Stimulated activated CD8-positive, alpha-beta memory T cell treated with anti-CD3 and anti-CD28 coated beads, Interleukin-7, amount 100 ng/mL, for 4 hours (primary cell): Measurements from ENCODE around the gene BTBD18.

Experiments used
- DNase-seq, 2 donors: peaks; one replicate each; pipeline ENCODE4 v3.0.0-alpha.2; 2020; ENCODE audit warnings: low read depth in 2 of 2

The BTBD18 gene

DNA sequence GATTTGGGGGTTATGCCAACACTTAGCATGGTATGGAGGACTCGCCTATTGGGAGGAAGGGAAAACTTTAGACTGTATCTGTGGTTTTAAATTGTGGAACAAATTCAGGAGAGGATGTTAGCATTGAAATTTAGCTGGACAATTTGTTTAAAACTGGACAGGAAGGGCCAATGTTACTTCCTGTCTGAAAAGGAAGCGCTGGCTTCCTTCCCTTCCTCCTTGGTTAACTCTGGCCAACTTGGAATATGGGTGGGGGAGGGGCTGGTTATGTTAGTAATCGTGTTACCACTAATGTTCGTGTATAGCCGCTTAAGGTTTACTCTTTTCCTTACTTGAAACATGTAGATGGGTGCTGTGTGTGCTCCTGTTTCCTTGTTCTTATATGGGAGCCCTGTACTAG is 23.9 kb upstream of the BTBD18 start:
- DNase-seq, result no peak

DNA sequence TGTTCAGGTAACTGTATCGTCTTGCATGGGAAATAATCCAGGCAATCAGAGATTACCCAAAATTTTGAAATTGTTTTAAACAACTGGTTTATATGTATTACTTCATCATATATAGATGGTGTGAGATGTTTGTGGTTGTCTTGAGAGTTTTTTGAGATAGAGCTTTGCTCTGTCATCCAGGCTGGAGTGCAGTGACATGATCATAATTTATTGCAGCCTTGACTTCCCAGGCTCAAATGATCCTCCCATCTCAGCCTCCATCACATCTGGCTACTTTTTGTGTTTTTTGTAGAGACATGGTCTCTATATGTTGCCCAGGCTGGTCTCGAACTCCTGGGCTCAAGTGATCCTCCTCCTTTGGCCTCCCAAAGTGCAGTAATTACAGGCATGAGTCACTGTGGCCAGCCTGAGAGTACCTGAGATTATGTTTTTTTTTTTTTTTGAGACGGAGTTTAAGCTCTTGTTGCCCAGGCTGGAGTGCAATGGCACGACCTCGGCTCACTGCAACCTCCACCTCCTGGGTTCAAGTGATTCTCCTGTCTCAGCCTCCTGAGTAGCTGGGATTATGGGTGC is 21.5 kb upstream of the BTBD18 start:
- DNase-seq, result no peak

DNA sequence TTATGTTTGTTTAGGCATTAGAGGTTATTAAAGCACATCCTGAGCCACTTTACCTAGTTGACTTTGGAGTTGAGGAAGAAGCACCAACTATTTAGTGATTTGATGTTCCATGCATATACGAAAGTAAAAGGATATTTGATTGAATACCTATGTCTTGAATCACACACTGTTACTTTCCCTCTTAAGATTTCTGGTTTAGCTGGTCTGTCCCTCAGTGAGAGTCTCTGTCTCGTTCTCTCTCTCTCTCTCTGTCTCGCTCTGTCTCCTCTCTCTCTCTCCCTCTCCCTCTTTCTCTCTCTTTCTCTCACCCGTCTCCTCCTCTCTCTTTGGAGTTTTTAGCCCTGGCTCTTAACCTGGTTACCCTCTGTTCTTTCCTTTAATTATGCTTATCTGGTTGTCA is 20.9 kb upstream of the BTBD18 start:
- no peak for DNase-seq

DNA sequence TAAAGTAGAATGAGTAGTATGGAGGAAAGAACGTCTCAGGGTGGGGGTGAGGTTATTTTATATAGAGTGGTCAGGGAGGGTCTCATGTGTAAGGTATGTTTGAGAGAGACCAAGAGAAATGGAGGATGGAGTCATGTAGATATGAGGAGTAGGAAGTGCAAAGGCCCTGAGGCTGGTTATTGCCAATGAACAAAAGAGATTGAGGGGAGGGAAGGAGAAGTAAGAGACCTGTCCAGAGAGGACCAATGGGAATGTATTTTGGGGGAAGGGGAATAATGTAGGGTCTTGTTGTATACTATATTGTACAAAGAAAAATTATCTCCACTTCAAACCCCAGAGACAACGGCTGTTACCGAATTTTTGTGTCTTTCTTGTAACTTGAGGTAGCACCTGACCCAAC is 19.7 kb upstream of the BTBD18 start:
- DNase-seq, result no peak

DNA sequence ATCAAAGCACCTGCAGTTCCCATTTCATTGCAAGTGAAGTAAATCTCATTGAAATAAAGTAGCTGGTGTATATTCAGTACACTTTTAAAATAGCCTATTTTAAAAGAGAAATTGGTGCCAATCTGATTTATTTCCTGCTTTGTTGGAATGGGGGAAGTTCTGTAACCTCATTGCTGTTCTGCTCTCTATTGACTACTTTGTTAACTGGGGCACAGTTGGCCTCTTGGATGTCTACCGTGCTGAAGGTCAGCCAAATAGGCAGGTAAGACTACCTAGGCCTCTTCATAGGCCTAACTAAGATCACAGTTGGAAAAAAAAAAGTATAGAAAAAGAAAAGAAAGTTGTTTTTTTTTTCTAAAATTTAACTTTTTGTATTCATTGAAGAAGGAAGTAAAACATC is 19.2 kb upstream of the BTBD18 start:
- no peak for DNase-seq

DNA sequence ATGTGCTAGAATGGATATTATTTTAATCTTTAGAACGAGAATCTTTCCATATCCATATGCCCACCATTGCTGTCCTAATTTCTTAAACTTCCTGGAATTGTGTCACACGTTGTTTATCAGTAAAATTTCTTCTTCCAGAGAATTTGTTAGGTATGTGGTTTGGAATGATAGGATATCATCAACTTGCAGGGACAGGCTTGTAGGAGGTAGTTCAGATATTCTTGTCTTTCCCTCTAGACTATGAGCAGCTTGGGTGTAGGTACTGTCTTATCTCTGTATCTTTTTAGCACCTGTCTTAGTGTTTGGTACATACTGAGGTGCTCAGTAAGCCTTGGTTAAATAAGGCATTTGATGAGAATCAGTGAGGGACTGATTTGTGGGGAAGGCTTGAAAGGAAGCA is 13.4 kb upstream of the BTBD18 start:
- DNase-seq, result no peak

DNA sequence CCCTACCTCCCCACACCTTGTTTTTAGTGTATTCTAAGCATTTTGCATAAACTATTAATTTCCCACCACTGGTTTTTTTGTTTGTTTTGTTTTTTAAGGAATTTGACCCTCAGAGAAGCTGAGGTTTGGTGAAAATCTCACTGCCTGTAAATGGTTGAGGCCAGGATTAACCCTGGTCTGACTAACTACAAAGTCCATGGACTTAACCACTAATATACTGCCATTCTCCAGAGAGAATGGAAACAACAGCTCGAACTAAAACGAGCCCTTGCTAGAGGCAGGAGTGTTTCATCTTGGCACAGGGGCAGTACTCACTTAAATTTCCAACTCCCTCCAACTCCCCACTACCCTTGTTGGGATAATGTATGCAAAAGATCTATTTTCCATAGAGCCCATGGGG is 12.9 kb upstream of the BTBD18 start:
- DNase-seq, result no peak

DNA sequence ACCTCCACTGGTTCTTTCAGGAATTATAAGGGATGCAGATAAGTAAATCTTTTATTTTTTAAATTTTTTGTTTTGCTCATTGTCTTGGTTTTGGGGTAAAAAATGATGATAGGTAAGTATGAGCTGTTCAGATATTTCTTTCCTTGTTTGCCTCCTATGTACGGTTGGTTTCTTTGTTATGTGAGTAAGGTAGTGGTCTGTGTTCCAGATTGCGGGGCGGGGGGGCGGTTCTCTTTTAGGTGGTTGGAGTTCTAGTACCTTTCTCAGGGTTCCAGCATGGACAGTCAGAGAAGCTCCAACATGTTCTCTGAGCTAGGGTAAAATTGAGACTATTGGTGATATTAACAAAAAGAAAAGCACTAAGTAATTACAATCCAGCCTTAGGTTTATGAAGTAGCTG is 12.4 kb upstream of the BTBD18 start:
- no peak for DNase-seq

DNA sequence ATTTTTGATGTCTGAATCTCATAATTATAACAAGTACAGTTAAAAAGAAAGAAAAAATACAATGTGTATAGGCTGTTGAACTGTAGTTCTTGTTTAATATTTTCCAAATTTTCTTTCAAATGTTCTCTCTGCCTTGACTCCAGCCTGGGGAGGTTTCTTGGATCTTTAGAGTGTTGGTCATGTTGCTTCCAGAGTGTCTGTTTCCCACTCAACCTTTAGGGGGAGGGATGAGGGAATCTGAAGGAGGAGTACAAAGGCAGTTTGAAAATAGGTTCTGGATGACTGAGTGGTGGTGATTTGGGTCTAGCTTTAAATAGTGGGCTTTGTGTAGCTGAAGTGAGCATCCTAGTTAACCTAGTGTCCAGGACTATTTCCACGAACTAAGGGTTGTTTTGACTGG is 11.9 kb upstream of the BTBD18 start:
- DNase-seq, result no peak

DNA sequence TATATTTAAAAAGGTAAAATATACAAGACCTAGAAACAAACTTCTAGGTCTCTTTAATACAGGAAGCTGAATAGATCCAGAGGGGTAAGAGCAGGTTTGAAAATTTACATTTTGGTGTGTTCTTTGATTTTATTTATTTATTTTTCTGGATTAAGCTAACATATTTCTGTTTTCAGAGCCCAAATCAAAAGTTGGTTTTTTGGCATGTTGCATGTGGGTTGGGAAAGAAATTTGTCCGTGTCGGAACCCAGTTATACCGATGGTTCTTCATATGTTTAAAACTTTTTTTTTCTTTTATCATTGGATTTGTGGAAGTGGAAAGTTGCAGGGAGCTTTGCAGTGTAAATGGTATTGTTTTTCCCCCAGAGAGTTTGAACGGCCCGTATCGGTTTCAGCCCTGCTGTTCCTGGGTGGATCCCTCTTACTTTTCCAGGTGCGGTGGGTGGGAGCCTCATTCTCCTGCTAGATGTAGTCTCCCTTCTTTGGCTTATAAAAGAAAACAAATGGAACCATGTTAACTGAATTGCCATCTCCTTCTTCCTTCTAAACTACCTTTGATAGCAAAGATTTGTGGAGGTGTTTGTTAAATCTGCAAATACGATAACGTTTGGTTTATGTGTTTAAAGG is 10.7 kb upstream of the BTBD18 start:
- no peak for DNase-seq

DNA sequence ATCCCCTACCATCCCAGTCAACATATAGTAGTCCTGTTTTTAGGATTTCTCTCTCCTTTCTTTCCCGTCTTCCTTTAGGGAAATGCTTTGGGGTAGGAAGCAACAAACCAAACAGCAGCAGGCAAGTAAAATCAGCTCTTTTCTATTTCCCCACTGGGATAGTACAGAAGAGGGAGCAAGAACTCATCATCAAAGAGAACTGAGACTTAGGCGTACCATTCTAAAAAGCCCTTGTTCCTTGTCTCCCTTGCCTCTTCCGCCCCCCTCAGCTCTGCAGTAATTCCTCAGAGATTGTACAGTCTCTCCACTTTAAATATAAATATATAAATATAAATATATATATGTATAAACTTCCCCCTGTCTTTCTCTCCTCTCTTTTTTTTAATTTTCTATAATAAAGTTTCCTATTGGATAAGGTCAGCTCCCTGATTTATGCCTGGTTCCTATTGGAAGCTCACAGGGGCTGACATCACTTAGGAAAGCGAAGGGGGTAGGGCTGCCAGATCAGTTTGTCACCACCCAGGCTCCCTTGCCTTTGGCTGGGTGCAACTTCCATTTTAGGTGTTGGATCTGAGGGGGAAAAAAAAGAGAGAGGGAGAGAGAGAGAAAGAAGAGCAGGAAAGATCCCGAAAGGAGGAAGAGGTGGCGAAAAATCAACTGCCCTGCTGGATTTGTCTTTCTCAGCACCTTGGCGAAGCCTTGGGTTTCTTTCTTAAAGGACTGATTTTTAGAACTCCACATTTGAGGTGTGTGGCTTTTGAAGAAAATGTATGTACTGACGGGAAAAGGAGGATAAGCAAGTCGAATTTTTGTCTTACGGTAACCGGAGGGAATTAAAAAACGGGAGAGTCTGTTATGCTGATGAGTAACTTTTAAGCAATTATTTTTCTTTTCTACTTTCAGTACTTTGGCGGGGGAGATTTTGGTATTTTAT is 9.9 kb upstream of the BTBD18 start, which contains the start of gene CTNND1:
Gene CTNND1, plus strand, starts transcription at position 502 of the 934 bp plus-strand sequence. CDS start 29,677 bp downstream, outside the sequence.
- DNase-seq, result no peak

DNA sequence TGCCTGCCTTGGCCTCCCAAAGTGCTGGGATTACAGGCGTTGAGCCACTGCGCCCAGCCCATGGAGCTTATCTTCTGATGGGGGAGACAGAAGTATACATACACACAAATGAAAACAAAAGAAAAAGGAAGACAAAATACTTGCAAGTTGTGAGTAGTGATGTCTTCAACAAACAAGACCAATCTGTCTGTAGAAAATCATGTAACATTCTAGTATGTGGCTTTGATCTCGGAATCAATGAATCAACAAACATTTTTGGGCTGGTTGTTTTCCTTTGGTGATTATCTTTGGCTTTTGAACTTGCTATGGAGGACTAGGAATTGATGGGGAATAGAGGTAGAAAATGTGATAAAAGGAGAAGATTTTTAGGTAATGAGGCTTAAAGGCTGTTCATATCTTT is 6.6 kb upstream of the BTBD18 start:
- DNase-seq, result no peak

DNA sequence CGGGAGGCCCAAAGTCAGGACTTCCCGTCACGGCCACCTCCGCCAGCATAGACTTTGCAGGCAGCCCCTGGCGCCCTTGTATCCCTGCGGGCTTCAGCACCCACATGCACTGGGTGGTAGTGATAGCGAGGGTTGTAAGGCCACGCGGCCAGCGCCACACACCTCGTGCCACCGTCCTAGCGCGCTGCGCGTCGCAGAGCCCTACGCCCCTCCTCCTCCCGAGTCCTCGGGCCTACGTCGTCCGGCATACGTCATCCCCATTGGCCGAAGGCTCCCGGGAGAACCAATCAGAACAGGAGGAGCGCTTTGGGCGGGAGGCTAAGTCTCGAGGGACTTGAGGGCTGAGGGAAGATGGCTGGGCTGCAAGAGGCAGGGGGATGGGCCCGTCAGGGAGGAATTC is 1.3 kb upstream of the BTBD18 start:
- DNase-seq, result no peak

DNA sequence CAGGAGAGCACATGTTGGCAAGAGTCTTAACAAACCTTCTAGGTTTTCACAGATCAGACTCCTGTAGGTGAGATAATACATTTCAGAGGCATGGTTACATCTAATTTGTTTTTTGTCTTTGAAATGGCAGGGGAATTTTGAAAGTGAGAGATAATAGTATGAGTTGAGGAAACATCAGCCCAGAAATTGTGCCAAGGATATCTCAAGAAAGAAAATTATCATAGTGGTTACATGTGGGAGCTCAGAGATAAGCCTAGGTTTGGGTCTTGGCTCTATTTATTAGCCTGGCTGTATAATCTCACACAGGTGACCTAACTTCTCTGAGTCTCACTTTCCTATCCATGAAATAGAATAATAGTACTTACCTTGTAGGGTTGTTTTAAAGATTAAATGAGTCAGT is 443 bp downstream of the BTBD18 start:
- DNase-seq, result no peak

DNA sequence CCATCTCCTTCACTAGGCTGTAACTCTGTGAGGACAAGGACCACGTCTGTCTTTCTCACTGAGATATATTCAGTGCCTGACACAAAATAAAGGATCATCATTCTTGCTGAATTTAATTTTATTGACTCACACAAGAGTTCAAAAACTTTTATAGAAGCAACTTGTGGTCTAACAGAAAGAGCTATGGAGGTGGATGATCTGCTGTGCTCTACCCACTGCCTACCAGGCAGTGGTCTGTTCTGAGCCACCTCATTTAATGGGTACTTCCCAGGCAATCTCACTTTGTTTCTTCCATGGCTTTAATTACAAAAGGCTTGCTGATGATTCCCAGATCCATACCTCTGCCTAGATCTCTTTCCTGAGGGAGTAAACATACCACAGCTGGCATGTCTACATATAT is 4.7 kb downstream of the BTBD18 start:
- no peak for DNase-seq

DNA sequence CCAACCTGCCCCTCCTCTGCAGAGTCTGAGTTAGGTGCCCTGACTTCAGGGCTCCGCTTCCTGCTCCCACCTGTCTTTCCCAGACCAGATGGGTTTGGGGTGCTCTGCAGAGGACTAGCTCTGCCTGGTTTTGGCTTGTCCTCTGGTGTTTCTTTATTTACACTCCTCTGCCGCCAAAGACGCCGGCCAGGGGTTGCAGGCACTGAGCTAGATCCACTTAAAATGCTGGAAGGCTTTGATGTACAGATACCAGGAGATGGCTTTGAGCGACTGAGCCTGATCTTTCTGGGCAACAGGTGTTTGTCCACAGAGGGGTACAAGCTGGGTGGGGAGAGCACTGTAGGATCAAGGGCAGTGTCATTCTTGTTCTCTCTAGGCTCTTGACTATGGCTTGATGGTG is 6.4 kb downstream of the BTBD18 start:
- DNase-seq, result no peak

DNA sequence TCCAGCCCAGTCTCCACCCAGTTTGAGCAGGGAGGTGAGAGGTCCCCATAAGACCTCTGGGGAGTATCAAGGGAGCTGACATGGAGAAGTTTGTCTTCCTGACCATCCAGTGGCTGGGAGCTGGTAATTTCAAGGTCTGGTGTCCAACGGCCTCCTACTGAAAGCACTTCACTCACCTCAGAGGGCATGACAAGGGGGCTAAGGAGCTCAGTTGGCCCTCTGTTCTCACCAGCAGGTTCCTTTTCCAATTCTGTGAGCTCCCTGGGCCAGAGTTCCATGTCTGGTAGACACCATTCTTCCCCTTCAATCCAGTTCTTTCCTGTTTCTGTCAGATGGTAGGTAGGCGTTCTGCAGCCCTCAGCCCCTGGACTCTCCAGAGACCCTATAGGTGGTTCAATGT is 7.3 kb downstream of the BTBD18 start:
- no peak for DNase-seq

DNA sequence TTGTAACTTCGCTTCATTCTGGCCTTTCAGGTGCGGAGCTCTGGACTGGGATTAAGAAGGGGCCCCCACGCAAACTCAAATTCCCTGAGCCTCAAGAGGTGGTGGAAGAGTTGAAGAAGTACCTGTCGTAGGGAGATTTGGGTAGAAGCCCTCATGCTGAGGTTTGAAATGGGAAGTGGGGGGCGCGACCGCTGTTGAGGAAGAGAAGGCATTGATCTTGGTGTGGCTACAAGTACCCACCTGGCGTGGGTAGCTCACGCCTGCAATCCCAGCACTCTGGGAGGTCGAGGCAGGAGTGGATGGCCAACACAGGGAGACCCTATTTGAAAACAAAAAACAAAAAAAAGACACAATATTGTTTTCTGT is 9.5 kb downstream of the BTBD18 start:
- no peak for DNase-seq

DNA sequence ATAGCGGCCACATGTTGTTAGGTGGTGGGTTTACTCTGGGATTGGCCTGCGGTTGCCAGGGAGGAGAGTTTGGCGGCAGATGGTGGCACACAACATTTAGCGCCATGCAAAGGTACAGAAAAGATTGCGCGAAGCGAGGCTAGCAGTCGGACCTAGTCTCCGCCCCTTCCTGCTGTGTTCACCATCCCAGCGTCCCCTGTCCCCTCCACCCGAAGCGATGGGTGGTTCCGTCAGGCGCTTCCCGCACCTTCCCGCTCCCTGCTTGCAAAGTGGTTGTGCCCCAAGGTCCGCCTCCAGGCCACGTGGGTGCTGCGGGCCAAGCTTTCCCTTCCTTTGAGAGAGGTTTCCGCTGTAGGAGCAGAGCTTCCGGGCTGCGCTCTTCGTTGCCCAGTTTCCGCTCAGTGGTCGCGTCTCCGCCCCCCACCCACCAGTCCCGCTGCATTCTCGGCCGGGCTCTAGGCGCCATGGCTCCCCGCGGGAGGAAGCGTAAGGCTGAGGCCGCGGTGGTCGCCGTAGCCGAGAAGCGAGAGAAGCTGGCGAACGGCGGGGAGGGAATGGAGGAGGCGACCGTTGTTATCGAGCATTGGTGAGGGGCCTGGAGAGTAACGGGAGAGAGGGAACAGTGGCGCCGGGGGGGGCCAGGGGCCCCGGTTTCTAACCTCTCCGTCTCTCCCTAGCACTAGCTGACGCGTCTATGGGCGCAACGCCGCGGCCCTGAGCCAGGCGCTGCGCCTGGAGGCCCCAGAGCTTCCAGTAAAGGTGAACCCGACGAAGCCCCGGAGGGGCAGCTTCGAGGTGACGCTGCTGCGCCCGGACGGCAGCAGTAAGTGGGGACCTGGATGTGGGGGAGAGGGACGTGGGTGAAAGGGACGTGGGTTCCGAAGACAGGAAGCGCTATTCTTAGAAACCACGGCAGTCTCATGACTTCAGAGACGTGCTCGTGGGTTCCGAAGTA is 10.2 kb downstream of the BTBD18 start, which contains the start of gene SELENOH:
Gene SELENOH, plus strand, starts transcription at position 360 of the 955 bp plus-strand sequence. Its CDS starts 105 bp downstream, at position 465.
- DNase-seq, result peak; percentile 88 to 91

DNA sequence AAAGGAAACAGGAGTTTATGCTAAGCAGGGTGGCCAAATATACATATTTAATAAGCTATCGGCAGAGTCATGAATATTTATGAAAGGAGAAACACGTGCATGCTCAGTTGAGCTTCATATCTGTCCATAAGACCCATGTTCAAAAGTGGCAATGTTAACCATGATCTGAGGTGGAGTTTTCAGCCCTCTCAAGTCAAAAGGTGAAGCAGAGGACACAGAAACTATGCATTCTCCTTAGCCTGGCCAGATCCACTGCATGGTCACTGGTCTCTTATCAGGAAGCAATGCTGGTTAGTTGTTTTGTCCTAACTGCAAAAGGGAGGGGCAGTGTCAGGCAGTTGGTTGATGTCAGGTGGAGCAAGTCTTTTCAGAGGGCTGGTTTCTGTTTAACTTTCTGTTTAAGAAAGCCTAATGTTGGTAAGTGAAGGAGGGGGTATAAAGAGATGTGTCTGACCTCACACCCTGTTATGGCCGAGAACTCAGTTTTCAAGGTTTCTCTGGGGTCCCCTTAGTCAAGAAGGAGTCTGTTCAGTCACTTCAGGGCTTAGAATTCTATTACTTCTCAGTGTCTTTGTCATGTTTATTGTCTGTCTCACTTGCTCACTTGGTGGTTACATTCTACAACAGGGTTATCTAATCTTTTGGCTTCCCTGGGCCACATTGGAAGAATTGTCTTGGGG is 15.9 kb downstream of the BTBD18 start:
- no peak for DNase-seq

DNA sequence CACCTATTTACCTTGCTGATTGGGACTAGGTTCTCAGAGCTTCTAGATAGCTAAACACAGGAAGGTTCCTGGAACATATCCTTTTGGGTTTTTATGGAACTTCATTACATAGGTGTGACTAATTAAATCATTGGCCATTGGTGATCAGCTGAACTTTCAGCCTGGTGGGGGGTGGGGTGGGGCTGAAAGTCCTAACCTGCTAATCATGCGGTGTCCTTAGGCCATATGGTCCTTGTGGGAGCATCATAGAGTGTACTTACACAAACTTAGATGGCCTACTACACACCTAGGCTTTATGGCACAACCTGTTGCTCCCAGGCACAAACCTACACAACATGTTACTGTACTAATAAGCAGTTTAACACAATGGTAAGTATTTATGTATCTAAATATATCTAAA is 19.0 kb downstream of the BTBD18 start:
- DNase-seq, result no peak
